Activated CD8-positive, alpha-beta memory T cell treated with anti-CD3 and anti-CD28 coated beads, Interleukin-2, amount 50 U/mL, for 24 hours (primary cell): ENCODE measurements around the gene ZNF835.

Experiments
- DNase-seq: peaks from one replicate; pipeline ENCODE4 v3.0.0-alpha.2; 2020; ENCODE audit errors: extremely low read depth

The ZNF835 gene

DNA sequence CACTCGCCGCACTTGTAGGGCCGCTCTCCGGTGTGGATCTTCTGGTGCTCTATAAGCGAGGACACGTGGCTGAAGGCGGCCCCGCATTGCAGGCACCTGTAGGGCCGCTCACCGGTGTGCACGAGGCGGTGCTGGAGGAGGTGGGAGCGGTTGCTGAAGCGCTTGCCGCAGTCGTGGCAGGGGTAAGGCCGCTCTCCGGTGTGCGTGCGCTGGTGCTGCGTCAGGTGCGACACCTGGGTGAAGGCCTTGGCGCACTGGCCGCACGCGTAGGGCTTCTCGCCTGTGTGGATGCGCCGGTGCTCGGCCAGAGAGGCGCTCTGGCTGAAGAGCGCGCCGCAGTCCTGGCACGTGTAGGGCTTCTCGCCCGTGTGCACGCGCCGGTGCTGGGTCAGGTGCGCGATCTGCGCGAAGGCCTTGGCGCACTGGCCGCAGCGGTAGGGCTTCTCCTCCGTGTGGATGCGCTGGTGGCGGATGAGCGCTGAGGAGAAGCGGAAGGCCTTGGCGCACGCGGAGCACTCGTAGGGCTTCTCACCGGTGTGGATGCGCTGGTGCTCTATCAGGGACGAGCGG lies 7.5 kb downstream of the ZNF835 start:
- no peak for DNase-seq

DNA sequence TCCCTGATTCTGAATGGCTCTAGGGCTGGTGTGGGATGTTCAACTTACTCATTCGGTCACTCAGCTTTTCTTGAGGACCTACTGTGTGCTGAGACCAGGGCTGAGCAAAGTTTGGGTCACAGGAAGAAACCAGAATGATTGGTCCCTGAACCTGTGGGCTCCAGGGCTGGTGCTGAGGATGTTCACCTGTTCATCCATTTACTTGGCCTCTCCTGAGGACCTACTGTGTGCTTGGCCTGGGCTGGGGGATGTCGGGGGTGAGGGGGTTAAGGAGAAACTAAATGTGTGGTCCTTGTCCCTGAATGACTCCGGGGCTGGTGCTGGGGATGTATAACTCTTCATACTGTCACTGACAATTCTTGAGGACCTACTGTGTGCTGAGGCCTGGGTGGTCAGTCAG lies 10.3 kb downstream of the ZNF835 start:
- DNase-seq: no peak

DNA sequence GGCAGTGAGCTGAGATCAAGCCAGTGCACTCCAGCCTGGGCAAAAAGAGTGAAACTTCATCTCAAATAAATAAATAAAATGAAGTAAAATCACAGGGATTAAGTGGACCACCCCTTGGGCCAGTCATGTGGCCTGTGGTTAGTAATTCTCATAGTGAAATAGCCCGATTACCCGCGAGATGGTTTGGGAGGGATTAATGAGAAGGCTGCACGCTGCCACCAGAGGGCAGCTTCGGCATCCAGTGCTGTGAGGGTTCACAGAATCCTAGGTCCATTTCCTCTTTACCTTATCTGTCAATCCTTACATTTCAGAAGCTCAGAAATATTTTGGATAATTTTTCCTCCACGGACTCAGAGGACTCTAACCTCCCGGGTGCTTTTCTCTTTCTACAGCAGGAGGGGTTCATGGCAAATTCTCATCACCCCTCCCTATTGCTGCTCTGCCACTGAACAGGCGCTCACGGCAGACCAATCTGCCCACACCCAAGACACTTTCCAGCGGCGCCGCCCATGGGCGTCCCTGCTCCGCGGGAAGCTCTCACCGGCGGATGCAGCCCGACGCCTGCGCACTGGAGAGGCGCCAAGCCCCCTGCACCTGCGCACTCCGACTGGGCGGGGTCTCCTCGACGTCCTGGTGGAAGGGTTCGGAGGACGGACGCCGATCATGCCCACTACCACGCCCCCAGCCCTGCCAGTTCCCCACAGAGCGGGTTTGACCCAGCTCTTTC lies 11.0 kb downstream of the ZNF835 start:
- no peak for DNase-seq

GRCh38 chr19:56654151-56654550 lies 17.4 kb downstream of the ZNF835 start:
- no peak for DNase-seq

DNA sequence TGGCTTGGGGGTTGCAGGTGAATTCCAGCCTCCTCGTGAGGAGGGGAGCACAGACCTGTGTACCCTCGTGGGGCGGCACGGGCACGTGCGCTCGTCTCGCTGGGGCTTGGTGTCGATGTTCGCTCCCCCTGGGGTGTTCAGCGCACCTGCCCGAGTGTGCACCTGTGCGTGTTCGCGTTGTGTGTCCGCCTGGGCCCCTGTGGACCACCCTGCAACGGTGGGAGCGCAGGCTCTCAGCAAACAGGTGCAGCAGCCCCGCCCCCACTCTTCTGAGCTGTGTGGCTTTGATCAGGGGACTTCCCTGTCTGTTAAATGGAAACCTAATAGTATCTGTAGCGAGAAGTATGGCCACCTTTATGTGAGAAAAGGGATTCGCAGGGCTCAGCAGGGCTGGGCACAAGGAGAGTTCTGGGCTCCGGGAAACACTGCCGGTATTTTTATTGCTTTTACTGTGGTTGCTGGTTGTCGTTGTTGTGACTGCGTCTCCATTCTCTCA lies 28.0 kb downstream of the ZNF835 start:
- DNase-seq: no peak

DNA sequence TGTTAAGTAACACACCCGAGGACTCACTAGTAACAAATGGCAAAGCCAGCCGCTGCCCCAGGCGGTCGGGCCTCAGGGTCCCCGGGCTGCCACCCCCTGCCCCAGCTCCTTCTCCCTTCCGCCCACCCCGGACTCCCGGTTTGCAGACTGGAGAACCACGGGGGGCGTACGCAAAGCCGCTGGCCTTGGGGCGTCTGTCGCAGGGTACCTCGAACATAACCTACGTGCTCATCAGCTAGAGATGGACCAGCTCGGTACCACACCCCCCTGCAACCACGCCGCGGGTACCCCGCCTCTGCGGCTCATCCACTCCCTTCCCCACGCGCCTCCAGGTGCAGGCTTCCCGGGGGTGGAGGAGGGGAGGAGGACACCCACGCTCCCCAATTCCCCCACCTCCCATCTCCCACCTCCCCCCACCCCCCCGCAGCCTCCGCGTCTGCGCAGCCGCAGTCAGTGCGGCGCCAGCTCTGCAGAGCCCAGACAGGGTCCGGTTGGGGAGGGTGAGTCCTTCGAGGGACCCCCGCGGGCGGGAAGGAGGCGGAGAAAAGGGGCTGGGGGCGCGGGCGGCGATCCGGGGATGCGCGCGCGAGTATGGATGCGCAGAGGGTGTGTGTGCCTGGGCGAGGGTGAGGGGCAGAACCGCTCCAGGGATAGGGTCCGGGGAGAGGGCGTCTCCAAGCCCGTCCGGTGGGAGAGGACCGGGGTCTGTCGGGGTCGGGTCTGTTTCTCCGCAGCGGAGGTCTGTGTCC lies 28.7 kb downstream of the ZNF835 start, which contains the start of gene SMIM17:
Gene SMIM17, plus strand, starts transcription at position 449 of the 749 bp plus-strand sequence. CDS start 2,509 bp downstream, outside the sequence.
- DNase-seq: no peak

DNA sequence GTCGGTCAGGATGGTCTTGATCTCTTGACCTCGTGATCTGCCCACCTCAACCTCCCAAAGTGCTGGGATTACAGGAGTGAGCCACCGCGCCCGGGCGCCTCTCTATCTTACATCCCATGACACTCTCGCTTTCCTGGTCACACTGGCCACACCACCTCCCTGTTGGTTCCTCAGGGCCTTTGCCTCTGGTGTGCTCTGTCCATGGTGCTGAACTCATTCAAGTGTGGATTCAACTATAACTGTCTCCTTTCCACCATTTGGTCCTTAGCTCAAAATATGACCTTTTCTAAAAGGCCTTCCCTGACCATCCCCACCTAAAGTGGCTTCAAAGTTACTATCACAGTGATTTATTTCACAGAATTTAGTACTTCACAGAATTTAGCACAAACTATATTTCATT lies 32.3 kb downstream of the ZNF835 start:
- DNase-seq: no peak

DNA sequence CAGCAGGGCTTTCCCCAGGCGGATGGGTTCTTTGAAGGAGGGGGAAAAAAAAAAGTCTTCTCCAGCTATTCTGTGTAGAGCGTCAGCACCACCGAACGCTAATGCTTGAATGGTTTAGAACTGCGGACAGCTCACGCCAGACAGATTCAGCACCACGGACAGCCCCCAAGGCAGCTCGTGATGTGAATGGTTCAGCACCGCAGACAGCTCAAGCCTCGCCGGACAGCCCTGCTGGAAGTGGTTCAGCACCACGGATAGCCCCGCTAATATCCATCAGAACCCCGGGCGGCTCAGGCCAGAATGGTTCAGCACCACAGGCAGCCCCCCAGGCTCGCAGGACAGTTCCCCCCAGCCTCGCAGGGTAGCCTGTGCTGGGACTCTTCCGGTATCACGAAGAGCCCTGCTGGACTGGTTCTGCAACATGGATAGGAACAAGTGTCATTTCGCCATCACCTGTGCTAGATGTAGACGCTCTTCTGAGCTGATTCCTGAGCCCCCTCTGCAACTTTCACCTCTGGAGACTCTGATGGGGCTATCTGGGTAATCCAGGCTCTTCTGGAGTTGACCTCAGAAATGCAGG lies 33.5 kb downstream of the ZNF835 start:
- DNase-seq: no peak

- DNase-seq: no peak
These were observed 38.5 kb downstream of the ZNF835 start for GRCh38 chr19:56633021-56633420.

DNA sequence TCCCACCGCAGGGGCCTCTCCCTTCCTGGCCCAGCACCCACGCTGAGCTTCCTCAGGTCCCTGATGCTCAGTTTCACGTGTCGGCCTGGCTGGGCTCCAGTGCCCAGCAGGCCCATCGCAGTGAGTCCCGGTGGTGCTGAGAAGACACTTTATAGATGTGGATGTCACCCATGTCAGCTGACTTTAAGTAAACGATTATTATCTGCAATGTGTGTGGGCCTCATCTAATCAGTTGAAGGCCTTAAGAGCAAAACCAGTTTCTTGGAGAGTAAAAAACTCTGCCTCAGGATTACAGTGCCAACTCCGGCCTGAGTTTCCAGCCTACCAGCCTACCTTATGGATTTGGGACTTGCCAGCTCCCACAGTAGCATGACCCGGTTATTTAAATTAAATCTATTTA lies 45.8 kb downstream of the ZNF835 start:
- no peak for DNase-seq

DNA sequence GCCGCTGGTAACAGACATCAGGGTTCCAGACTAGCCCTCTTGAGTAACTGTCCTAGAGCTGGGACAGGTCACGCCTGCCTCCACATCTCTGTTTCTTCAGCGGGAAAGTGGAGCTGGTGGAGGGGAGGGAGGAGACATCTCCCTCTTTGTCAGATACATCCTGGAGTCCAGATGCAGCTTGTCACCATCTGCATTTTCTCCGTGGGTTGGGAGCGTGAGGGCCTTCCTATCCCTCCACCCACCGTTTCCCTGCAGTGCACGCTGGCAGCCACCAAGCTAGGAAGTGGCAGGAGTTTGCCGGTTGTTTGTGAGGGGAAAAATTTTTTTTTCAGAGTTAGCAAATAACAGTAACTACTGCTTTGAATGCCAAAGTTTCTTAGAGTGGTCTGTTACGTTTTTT lies 48.6 kb downstream of the ZNF835 start:
- DNase-seq: no peak

DNA sequence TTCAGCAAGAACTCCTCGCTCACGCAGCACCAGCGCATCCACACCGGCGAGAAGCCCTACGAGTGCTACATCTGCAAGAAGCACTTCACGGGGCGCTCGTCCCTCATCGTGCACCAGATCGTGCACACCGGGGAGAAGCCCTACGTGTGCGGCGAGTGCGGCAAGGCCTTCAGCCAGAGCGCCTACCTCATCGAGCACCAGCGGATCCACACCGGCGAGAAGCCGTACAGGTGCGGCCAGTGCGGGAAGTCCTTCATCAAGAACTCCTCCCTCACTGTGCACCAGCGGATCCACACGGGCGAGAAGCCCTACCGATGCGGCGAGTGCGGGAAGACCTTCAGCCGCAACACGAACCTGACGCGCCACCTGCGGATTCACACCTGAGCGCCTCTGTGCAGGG lies 49.2 kb downstream of the ZNF835 start:
- no peak for DNase-seq

DNA sequence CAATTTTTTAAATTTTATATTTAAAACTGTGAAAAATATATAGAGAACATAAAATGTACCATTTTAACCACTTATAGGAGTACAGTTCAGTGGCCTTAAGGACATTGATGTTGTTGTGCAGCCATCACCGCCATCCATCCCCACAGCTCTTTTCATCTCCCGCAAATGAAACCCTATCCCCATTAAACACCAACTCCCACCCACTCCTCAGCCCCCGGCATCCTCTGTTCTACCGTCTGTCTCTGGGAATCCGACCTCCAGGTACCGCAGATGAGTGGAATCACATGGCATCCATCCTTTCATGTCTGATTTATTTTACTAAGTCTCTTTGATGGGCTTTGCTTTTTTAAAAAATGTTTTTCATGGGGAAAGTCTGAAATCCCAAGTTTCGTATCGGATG lies 52.4 kb downstream of the ZNF835 start:
- no peak for DNase-seq

DNA sequence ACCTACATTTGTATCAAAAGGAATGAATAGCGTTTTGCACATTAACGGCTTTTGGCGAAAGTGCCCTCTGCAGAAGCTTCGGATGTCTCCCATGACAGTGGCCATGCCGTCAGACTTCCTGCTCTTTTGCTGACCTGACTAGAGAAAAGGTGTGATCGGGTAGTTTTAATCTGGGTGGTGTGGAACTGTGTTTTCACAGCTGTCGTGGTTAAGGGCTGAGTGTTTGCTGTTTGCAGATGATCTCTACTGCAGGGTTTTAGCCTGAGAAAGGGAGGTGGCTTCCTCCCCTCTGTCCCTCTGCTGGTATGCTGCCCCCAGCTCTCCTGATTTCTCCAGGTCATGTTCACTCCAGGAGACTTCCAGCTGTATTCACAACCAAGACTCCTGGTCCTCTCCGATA lies 54.0 kb downstream of the ZNF835 start:
- DNase-seq: no peak

- DNase-seq: no peak
These were observed 57.9 kb downstream of the ZNF835 start for GRCh38 chr19:56613639-56614038.

DNA sequence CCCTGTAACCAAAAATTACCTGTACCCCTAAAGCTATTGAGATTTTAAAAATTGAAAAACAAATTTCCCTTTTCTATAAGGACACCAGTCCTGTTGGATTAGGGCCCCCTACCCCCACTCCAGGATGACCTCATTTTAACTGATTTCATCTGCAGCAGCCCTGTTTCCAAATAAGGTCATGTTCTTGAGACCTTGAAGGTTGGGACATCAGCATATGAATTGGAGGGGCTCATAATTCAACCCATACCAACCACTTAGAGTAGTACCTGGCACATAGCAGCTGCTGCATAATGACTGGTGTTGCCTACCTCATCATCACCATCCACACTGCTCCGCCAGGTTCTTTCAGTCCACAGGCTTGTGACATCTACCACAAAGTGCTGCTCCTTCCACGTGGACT lies 58.8 kb downstream of the ZNF835 start:
- DNase-seq: no peak
